Measurements from ENCODE around the gene NAE1.

DNA sequence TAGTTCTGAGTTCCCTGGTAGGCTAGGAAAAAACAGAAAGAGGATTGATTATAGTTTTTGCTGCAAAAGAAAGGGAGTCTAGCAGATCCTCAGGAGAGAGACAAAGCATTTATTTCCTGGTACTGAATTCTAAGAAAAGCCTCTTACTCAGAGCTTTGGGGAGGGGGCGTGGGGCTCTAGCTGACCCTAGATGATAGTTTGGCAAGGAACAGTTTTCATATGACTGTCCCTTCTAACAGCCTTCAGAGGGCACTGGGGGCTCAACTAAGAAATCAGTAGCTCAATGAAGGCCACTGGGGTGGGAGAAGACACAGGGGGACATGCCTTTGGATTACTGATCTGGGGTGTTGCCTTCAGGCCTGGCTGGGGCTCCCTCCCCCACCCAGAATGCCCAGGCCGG lies 17.4 kb upstream of the NAE1 start:
- TF ChIP-seq, protein P1, sequence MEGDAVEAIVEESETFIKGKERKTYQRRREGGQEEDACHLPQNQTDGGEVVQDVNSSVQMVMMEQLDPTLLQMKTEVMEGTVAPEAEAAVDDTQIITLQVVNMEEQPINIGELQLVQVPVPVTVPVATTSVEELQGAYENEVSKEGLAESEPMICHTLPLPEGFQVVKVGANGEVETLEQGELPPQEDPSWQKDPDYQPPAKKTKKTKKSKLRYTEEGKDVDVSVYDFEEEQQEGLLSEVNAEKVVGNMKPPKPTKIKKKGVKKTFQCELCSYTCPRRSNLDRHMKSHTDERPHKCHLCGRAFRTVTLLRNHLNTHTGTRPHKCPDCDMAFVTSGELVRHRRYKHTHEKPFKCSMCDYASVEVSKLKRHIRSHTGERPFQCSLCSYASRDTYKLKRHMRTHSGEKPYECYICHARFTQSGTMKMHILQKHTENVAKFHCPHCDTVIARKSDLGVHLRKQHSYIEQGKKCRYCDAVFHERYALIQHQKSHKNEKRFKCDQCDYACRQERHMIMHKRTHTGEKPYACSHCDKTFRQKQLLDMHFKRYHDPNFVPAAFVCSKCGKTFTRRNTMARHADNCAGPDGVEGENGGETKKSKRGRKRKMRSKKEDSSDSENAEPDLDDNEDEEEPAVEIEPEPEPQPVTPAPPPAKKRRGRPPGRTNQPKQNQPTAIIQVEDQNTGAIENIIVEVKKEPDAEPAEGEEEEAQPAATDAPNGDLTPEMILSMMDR (conservative IDR thresholded peaks at IDR 0.05 in 1 of 2, IDR thresholded peaks at IDR 0.05 in 1 of 2; ENCODE audit: extremely low read depth in 1 of 2, insufficient read depth in 1 of 2, low read depth in 1 of 2, low read length in 2 of 2): no peak
- no peak for TF ChIP-seq EZH2 (IDR thresholded peaks at IDR 0.05; ENCODE audit: borderline replicate concordance, low read length)

Measured in mammary epithelial cell (primary cell).